SU-DHL-6 (cell line): ENCODE data around the gene OR52E4.

Experiments
- H2AFZ ChIP-seq: fragments of 200-600 bp; sonication (generic); 2 replicates; pipeline ENCODE4 v1.6.1; 2014; ENCODE audit warnings: low read depth, mild to moderate bottlenecking, moderate library complexity, mixed read lengths, antibody characterized with exemption, low read length; ENCODE audit not compliant: severe bottlenecking
- H3F3A ChIP-seq: fragments of 200-600 bp; shearing (Covaris generic); 2 replicates; pipeline ENCODE4 v1.6.0; 2016; ENCODE audit warnings: antibody characterized with exemption, mild to moderate bottlenecking; ENCODE audit not compliant: insufficient read depth
- H3K27ac ChIP-seq: fragments of 200-600 bp; sonication (generic); 2 replicates; pipeline ENCODE4 v1.5.1; 2016; ENCODE audit warnings: low read depth, mild to moderate bottlenecking, low read length, moderate library complexity, mixed read lengths
- H3K27me3 ChIP-seq: fragments of 200-600 bp; sonication (generic), shearing (Covaris generic); 2 replicates; pipeline ENCODE4 v1.6.0; 2014; ENCODE audit warnings: mild to moderate bottlenecking, low read length
- H3K36me3 ChIP-seq: fragments of 200-600 bp; sonication (generic); 2 replicates; pipeline ENCODE4 v1.6.1; 2014; ENCODE audit warnings: mild to moderate bottlenecking, low read length, mixed read lengths
- H3K4me2 ChIP-seq: fragments of 300-600, 200-600 bp; shearing (Covaris generic), sonication (generic); 2 replicates; pipeline ENCODE4 v1.6.0; 2014; ENCODE audit warnings: low read length, low read depth, mild to moderate bottlenecking; ENCODE audit not compliant: poor library complexity, severe bottlenecking
- H3K4me3 ChIP-seq: fragments of 200-600 bp; sonication (generic); 2 replicates; pipeline ENCODE4 v1.5.1; 2014; ENCODE audit warnings: antibody characterized with exemption, low read length, mild to moderate bottlenecking, mixed read lengths; ENCODE audit not compliant: insufficient read depth, poor library complexity, severe bottlenecking
- H3K79me2 ChIP-seq: fragments of 200-600 bp; sonication (generic); 2 replicates; pipeline ENCODE4 v1.6.1; 2014; ENCODE audit warnings: mild to moderate bottlenecking, low read length, moderate library complexity; ENCODE audit not compliant: insufficient read depth
- H3K9ac ChIP-seq: fragments of 200-600 bp; sonication (generic); 2 replicates; pipeline ENCODE4 v1.7.0; 2014; ENCODE audit warnings: mild to moderate bottlenecking, low read length
- H3K9me2 ChIP-seq: fragments of 200-600 bp; sonication (generic); replicated peaks from 2 replicates; pipeline ENCODE4 v1.6.1; 2014; ENCODE audit warnings: low read length; ENCODE audit not compliant: insufficient read depth
- H3K9me3 ChIP-seq: fragments of 200-600 bp; sonication (generic); 2 replicates; pipeline ENCODE4 v1.6.1; 2014; ENCODE audit warnings: low read length, mixed read lengths; ENCODE audit not compliant: insufficient read depth
- H4K20me1 ChIP-seq: fragments of 200-600 bp; sonication (generic); 2 replicates; pipeline ENCODE4 v1.6.1; 2014; ENCODE audit warnings: low read depth, mild to moderate bottlenecking, antibody characterized with exemption, low read length, moderate library complexity, mixed read lengths
- EZH2phosphoT487 ChIP-seq: fragments of 200-600 bp; sonication (generic), shearing (Covaris generic); conservative IDR thresholded peaks from 2 replicates; pipeline ENCODE4 v1.6.1; 2018; ENCODE audit warnings: mild to moderate bottlenecking, antibody characterized with exemption, low read length, moderate library complexity, mixed read lengths
- TF ChIP-seq, protein P1 (sequence below): fragments of 200-600 bp; sonication (generic); IDR thresholded peaks from one replicate; pipeline ENCODE4 v1.5.1; 2017; ENCODE audit warnings: antibody characterized with exemption, mild to moderate bottlenecking, low read length, moderate library complexity; ENCODE audit not compliant: insufficient read depth, poor library complexity, severe bottlenecking

Gene OR52E4

DNA sequence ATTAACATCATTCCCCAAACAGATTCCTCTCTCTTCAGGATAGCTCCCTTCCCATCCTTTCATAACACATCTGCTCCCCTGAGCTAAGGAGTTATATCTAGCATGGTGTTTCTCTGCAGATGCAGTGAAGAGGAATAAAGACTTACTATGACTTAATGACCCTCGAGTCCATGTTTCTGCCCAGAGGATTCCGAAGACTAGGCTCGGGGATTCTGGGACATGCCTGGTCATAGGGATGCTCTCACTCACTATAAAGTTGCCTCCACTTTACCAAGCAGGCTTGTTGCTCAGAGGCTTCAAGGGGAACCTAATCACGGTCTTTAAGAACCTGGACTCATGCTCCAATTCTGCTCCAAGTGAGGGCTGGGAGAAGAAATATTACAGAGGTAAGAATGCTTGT is at the start of gene OR52E4:
Gene OR52E4 (plus strand): TSS at position 301 of the 400 bp plus-strand sequence. CDS start 3,664 bp downstream, outside the sequence.
- no peaks in the 10 kb centered on the region for H4K20me1 ChIP-seq
- H3K9me2 ChIP-seq, result no peaks in the 10 kb centered on the region
- no peaks in the 10 kb centered on the region for H3K36me3 ChIP-seq
- H3F3A ChIP-seq, result no peaks in the 10 kb centered on the region
- no peaks in the 10 kb centered on the region for H3K79me2 ChIP-seq
- no peak for TF ChIP-seq EZH2phosphoT487
- TF ChIP-seq, protein P1, sequence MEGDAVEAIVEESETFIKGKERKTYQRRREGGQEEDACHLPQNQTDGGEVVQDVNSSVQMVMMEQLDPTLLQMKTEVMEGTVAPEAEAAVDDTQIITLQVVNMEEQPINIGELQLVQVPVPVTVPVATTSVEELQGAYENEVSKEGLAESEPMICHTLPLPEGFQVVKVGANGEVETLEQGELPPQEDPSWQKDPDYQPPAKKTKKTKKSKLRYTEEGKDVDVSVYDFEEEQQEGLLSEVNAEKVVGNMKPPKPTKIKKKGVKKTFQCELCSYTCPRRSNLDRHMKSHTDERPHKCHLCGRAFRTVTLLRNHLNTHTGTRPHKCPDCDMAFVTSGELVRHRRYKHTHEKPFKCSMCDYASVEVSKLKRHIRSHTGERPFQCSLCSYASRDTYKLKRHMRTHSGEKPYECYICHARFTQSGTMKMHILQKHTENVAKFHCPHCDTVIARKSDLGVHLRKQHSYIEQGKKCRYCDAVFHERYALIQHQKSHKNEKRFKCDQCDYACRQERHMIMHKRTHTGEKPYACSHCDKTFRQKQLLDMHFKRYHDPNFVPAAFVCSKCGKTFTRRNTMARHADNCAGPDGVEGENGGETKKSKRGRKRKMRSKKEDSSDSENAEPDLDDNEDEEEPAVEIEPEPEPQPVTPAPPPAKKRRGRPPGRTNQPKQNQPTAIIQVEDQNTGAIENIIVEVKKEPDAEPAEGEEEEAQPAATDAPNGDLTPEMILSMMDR, result no peak
- no peak within 1 kb of the TSS for H3K4me2 ChIP-seq
- no peak within 1 kb of the TSS for H2AFZ ChIP-seq
- no peak within 1 kb of the TSS for H3K9ac ChIP-seq
- H3K27me3 ChIP-seq, result no peaks in the 10 kb centered on the region
- no peak within 1 kb of the TSS for H3K4me3 ChIP-seq
- no peaks in the 10 kb centered on the region for H3K9me3 ChIP-seq
- no peak within 1 kb of the TSS for H3K27ac ChIP-seq

GRCh38 chr11:5831196-5831829 is 49.1 kb upstream of the OR52E4 start:
- Histone ChIP-seq H3K27me3 (no peaks in the 10 kb centered on the region), H3K4me2 (no peak overlapping the region), H2AFZ (no peak overlapping the region), H3K4me3 (no peak overlapping the region), H4K20me1 (no peaks in the 10 kb centered on the region), H3F3A (no peaks in the 10 kb centered on the region), H3K9me3 (no peaks in the 10 kb centered on the region), H3K9me2 (no peaks in the 10 kb centered on the region), H3K27ac (no peak overlapping the region), H3K9ac (no peak overlapping the region), H3K79me2 (no peaks in the 10 kb centered on the region), H3K36me3 (no peaks in the 10 kb centered on the region)
- TF ChIP-seq EZH2phosphoT487, result no peak
- TF ChIP-seq, protein P1, result no peak

GRCh38 chr11:5833446-5833845 is 47.0 kb upstream of the OR52E4 start:
- Histone ChIP-seq H3K4me2 (no peak overlapping the region), H3K9me2 (no peaks in the 10 kb centered on the region), H4K20me1 (no peaks in the 10 kb centered on the region), H3K36me3 (no peaks in the 10 kb centered on the region), H3K27ac (no peak overlapping the region), H2AFZ (no peak overlapping the region), H3F3A (no peaks in the 10 kb centered on the region), H3K27me3 (no peaks in the 10 kb centered on the region), H3K79me2 (no peaks in the 10 kb centered on the region), H3K9ac (no peak overlapping the region), H3K4me3 (no peak overlapping the region), H3K9me3 (peaks cover 5% of the 10 kb centered on the region; the same call in 1 of the 2 replicates)
- TF ChIP-seq EZH2phosphoT487, result no peak
- TF ChIP-seq, protein P1, result no peak
